Pancreas (tissue), 10 donors: ENCODE data around the gene FGF9. TPM values are rescaled to one million over a fixed set of nuclear protein-coding genes. Genes with fewer than 3 reads are reported as not detected.

Experiments used
- ATAC-seq, 4 donors: fragments of 200-7000 bp; cut with Tn5 transposase; one replicate each; pipeline versions ENCODE4 v1.8.0 to v1.9.1; 2020; ENCODE audit warnings: mild to moderate bottlenecking in 4 of 4, moderate library complexity in 4 of 4
- DNase-seq, 6 donors: peaks; one replicate each; pipeline ENCODE4 v3.0.0-alpha.2; 2020
- FAIRE-seq: peaks from 2 replicates; lab custom pipeline; 2012; peaks lifted over from hg19 to GRCh38; lab: Jason Lieb, UNC
- H3K27ac ChIP-seq, 4 donors: fragments of 200-600 bp; sonication (generic); 1 replicate in 3 of 4; 2 replicates in 1 of 4; pipeline versions ENCODE4 v1.5.0 to v1.8.0; 2020
- H3K27me3 ChIP-seq, 4 donors: fragments of 200-600 bp; one replicate each; pipeline ENCODE4 v1.8.0; 2021
- H3K36me3 ChIP-seq, 3 donors: fragments of 200-600 bp; sonication (generic) in 1 of 3; one replicate each; pipeline versions ENCODE4 v1.5.0 to v1.8.0; 2020 to 2021
- H3K4me1 ChIP-seq, 3 donors: fragments of 200-600 bp; one replicate each; pipeline ENCODE4 v1.8.0; 2021
- H3K4me3 ChIP-seq, 4 donors: fragments of 200-600 bp; sonication (generic) in 2 of 4; one replicate each; pipeline versions ENCODE4 v1.5.0 to v1.8.0; 2020 to 2021
- H3K9me3 ChIP-seq, 4 donors: fragments of 200-600 bp; one replicate each; pipeline ENCODE4 v1.8.0; 2021
- CTCF ChIP-seq, 4 donors: fragments of 200-600 bp; sonication (generic) in 3 of 4; IDR thresholded peaks; one replicate each; pipeline versions ENCODE4 v1.5.0 to v1.8.0; 2021; ENCODE audit warnings: antibody characterized with exemption in 4 of 4
- WGBS, 2 donors: extraction: QIAGEN DNeasy Blood & Tissue Kit; methylation state at CpG; one replicate each; pipeline ENCODE4 v1.1.7; 2013; 5-methylcytosine and 5-hydroxymethylcytosine counted together
- intact Hi-C, 3 donors: fragments of 100-400 bp; cut with DNase I; formaldehyde crosslinking; loops; one replicate each; pipeline versions ENCODE4 v1.11.1 to v1.14.2; 2022
- polyA plus RNA-seq, 2 donors: library from polyadenylated mRNA; stranded (reverse); fragments of 200-250 nt; gene quantifications; one replicate each; pipeline ENCODE4 v1.2.3, GENCODE V29; 2013
- total RNA-seq, 6 donors: library from RNA; stranded (reverse); fragmentation: NEBNext Ultra II Directional in 4 of 6; extraction: Animal tissue kit (Norgen Biotek cat#: 25700) in 4 of 6; gene quantifications; one replicate each; pipeline versions ENCODE4 v1.2.1 to v1.2.4, GENCODE V29; 2021 to 2023
- donor health status: healthy with polysubstance abuse.
- donor health status: DM: no; HTN: no; CAD: no; lungs with moderate emphysema.
- donor health status: DM: no; HTN: no; CAD: no.
- donor health status: control.
- donor health status: control.
- donor health status: Bipolar disorder and iron deficiency.
- donor health status: DM: yes; HTN: yes; CAD: no.
- donor health status: DM: no; HTN: no; CAD: no.
- donor health status: DM: no; HTN: no; CAD: no.
- donor health status: DM: yes; HTN: yes; CAD: no.

FGF9 gene
- total and polyA plus RNA-seq, 8 donors = 0.16 to 0.92 (median 0.39) TPM

- H3K27ac ChIP-seq = no peak overlapping the region
- 93 to 96% methylated on average over 10 of the region's 10 CpGs for WGBS, 2 donors
- ATAC-seq (no peak), FAIRE-seq (no peak), DNase-seq (no peak)
- no peak for TF ChIP-seq CTCF (IDR thresholded peaks at IDR 0.05)
- H3K27me3 ChIP-seq = no peaks in the 10 kb centered on the region
- no peaks in the 10 kb centered on the region for H3K4me1 ChIP-seq
- no peaks in the 10 kb centered on the region for H3K36me3 ChIP-seq
- no peak overlapping the region for H3K4me3 ChIP-seq
- intact Hi-C loops = no loop called here
- H3K9me3 ChIP-seq = no peaks in the 10 kb centered on the region
Measured at GRCh38 chr13:21701460-21701859, 30.6 kb downstream of the FGF9 start.

- H3K27me3 ChIP-seq = no peaks in the 10 kb centered on the region
- ATAC-seq (no peak), FAIRE-seq (no peak), DNase-seq (no peak)
- WGBS, 2 donors = 53 to 61% methylated on average over 4 of the region's 4 CpGs
- H3K9me3 ChIP-seq = no peaks in the 10 kb centered on the region
- TF ChIP-seq CTCF (IDR thresholded peaks at IDR 0.05) = no peak
- no peaks in the 10 kb centered on the region for H3K36me3 ChIP-seq
- intact Hi-C loops = no loop called here
- H3K27ac ChIP-seq = no peak overlapping the region
- H3K4me1 ChIP-seq = no peaks in the 10 kb centered on the region
- no peak overlapping the region for H3K4me3 ChIP-seq
Measured at GRCh38 chr13:21703846-21704245, 33.0 kb downstream of the FGF9 start.

DNA sequence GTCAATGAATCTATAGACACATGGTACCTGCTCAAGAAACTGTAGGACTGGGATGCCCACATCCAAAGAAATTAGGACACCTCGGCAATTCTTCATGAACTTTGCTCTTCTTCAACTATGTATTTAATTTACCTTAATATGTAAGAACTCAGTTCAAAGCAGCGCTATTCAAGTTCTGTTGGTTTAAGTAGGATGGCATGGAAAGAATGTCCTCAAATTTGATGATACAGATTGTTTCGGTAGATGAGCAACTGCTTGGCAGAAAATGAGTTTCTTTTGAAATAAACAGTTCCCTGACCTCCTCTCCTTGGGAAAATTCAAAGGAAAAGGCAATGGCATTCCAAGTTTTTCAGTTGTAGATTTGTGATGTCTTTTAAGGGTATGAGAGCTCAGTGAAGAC lies 36.7 kb downstream of the FGF9 start:
- Histone ChIP-seq H3K36me3 (no peaks in the 10 kb centered on the region), H3K9me3 (no peaks in the 10 kb centered on the region), H3K4me1 (no peaks in the 10 kb centered on the region), H3K27ac (no peak overlapping the region), H3K4me3 (no peak overlapping the region), H3K27me3 (no peaks in the 10 kb centered on the region)
- no peak for DNase-seq
- no peak for TF ChIP-seq CTCF (IDR thresholded peaks at IDR 0.05)
- no peak for ATAC-seq
- no peak for FAIRE-seq
- WGBS, 2 donors = 79 to 86% methylated on average over 3 of the region's 3 CpGs
- intact Hi-C loops = no loop called here

GRCh38 chr13:21709697-21710096 lies 38.8 kb downstream of the FGF9 start:
- Histone ChIP-seq H3K4me1 (no peaks in the 10 kb centered on the region), H3K4me3 (no peak overlapping the region), H3K36me3 (no peaks in the 10 kb centered on the region), H3K27ac (no peak overlapping the region), H3K27me3 (no peaks in the 10 kb centered on the region), H3K9me3 (no peaks in the 10 kb centered on the region)
- WGBS, 2 donors = 82 to 97% methylated on average over 1 of the region's 1 CpG
- no peak for TF ChIP-seq CTCF (IDR thresholded peaks at IDR 0.05)
- intact Hi-C loops = no loop called here
- DNase-seq = no peak
- no peak for ATAC-seq
- no peak for FAIRE-seq

DNA sequence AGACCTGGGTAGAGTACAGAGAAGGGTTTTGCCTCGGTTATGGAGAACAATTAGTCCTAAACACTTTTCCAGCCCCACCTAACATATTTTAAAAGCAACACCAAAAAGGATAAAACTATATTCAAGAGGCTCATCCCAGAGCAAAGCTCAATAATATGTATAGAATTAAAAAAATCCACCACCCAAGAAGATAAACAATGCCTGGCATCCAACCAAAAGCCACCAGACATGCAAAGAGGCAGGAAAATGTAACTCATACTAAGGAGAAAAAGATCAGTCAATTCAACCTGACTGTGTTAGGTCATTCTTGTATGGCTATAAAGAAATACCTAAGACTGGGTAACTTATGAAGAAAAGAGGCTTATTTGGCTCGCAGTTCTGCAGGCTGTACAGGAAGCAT lies 39.3 kb downstream of the FGF9 start:
- no peak for FAIRE-seq
- Histone ChIP-seq H3K27me3 (no peaks in the 10 kb centered on the region), H3K36me3 (no peaks in the 10 kb centered on the region), H3K4me1 (no peaks in the 10 kb centered on the region), H3K9me3 (no peaks in the 10 kb centered on the region), H3K27ac (no peak overlapping the region), H3K4me3 (no peak overlapping the region)
- intact Hi-C loops = no loop called here
- WGBS, 2 donors = 60 to 78% methylated on average over 2 of the region's 2 CpGs
- ATAC-seq = no peak
- DNase-seq = no peak
- TF ChIP-seq CTCF (IDR thresholded peaks at IDR 0.05) = no peak
